ENCODE measurements around the gene KAT5. TPM values are rescaled to one million over a fixed set of nuclear protein-coding genes. Genes with fewer than 3 reads are reported as not detected.
A peak's percentile ranks its signal among the peaks of the same experiment; 100 is the strongest.

The KAT5 gene
- total and polyA plus RNA-seq, 2 of the 13 experiments (the other 11 are each of a cell fraction or from before 2014, with no cell fraction given) = 35.2 to 48.3 TPM

DNA sequence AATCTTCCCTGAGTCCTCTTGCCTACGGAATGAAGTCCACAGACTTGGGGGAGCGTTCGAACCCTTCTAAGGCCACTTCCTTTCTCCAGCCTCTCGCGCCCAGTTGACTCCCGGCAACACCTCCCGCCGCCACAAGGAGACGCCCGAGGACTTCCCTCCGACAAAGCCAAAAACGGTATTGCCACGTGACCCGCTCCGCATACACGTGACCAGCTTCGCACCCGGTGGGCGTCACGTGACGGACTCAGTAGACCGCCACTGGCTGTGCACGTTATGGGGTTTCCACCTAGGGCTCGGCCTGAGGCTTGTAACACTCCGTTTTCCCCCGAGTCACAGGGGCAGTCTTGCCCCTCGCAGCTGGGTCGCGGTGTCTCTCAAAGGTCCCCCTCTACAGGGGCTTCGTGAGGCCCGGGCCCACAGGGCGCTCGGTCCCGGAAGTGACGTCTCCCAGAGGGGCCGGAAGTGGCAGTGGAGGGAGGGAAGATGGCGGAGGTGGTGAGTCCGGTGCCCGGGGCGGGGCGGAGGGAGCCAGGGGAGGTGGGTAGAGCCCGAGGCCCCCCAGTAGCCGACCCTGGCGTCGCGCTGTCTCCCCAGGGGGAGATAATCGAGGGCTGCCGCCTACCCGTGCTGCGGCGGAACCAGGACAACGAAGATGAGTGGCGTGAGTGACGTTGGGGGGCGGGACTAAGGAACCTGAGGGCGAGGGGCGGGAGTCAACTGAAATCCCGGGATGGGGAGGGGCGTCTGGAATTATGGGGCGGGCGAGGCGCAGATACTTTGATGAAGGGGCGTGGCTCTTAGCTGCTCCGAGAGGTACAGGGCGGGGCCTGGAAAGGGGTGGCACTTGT is at the start of gene KAT5 (continued):
- no peak for TF ChIP-seq CEBPZ (IDR thresholded peaks at IDR 0.05; ENCODE audit: low read length)
- no peak for TF ChIP-seq FOXM1 (CRISPR knock-in tag; IDR thresholded peaks at IDR 0.05)
- TF ChIP-seq, protein P1, sequence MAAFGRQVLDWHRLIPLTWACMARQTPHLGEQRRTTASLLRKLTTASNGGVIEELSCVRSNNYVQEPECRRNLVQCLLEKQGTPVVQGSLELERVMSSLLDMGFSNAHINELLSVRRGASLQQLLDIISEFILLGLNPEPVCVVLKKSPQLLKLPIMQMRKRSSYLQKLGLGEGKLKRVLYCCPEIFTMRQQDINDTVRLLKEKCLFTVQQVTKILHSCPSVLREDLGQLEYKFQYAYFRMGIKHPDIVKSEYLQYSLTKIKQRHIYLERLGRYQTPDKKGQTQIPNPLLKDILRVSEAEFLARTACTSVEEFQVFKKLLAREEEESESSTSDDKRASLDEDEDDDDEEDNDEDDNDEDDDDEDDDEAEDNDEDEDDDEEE (CRISPR knock-in tag; IDR thresholded peaks at IDR 0.05) = peak; percentile 71; the same call in 1 of the 2 replicates
- TF ChIP-seq ZBTB7A (CRISPR knock-in tag; IDR thresholded peaks at IDR 0.05) = peak; percentile 76; the same call in 1 of the 2 replicates
- TF ChIP-seq ZNF12 (CRISPR knock-in tag; IDR thresholded peaks at IDR 0.05) = peak; percentile 71; the same call in 1 of the 2 replicates
- peak; percentile 85 for TF ChIP-seq AGO1 (IDR thresholded peaks at IDR 0.05; ENCODE audit: low read depth, low read length, poor library complexity, severe bottlenecking)
- TF ChIP-seq ZBTB1 (CRISPR knock-in tag; IDR thresholded peaks at IDR 0.05; ENCODE audit: borderline replicate concordance) = no peak
- TF ChIP-seq SNRNP70 (IDR thresholded peaks at IDR 0.05; ENCODE audit: low read depth, low read length) = no peak
- no peak for TF ChIP-seq RCOR2 (CRISPR knock-in tag; IDR thresholded peaks at IDR 0.05)
- TF ChIP-seq, protein P2, sequence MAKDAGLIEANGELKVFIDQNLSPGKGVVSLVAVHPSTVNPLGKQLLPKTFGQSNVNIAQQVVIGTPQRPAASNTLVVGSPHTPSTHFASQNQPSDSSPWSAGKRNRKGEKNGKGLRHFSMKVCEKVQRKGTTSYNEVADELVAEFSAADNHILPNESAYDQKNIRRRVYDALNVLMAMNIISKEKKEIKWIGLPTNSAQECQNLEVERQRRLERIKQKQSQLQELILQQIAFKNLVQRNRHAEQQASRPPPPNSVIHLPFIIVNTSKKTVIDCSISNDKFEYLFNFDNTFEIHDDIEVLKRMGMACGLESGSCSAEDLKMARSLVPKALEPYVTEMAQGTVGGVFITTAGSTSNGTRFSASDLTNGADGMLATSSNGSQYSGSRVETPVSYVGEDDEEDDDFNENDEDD (CRISPR knock-in tag; IDR thresholded peaks at IDR 0.05; ENCODE audit: borderline replicate concordance) = peak; percentile 95
- TF ChIP-seq, protein P3, sequence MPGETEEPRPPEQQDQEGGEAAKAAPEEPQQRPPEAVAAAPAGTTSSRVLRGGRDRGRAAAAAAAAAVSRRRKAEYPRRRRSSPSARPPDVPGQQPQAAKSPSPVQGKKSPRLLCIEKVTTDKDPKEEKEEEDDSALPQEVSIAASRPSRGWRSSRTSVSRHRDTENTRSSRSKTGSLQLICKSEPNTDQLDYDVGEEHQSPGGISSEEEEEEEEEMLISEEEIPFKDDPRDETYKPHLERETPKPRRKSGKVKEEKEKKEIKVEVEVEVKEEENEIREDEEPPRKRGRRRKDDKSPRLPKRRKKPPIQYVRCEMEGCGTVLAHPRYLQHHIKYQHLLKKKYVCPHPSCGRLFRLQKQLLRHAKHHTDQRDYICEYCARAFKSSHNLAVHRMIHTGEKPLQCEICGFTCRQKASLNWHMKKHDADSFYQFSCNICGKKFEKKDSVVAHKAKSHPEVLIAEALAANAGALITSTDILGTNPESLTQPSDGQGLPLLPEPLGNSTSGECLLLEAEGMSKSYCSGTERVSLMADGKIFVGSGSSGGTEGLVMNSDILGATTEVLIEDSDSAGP (CRISPR knock-in tag; IDR thresholded peaks at IDR 0.05; ENCODE audit: borderline replicate concordance) = peak; percentile 88; the same call in 1 of the 2 replicates
- TF ChIP-seq XRCC5 (optimal IDR thresholded peaks at IDR 0.05; ENCODE audit: low read length) = peak; percentile 50
- TF ChIP-seq ZNF564 (CRISPR knock-in tag; IDR thresholded peaks at IDR 0.05) = peak; percentile 92
- TF ChIP-seq ZNF660 (CRISPR knock-in tag; IDR thresholded peaks at IDR 0.05; ENCODE audit: borderline replicate concordance, low read depth) = peak; percentile 92; the same call in 1 of the 2 replicates
- TF ChIP-seq ZNF382 (CRISPR knock-in tag; IDR thresholded peaks at IDR 0.05; ENCODE audit: borderline replicate concordance) = no peak
- peak; percentile 93; the same call in 1 of the 2 replicates for TF ChIP-seq TRAFD1 (CRISPR knock-in tag; IDR thresholded peaks at IDR 0.05; ENCODE audit: borderline replicate concordance)
- no peak for TF ChIP-seq JDP2 (CRISPR knock-in tag; IDR thresholded peaks at IDR 0.05; ENCODE audit: borderline replicate concordance)
- TF ChIP-seq HIVEP1 (CRISPR knock-in tag; IDR thresholded peaks at IDR 0.05) = peak; percentile 96
- no peak for TF ChIP-seq ZFP36L2 (CRISPR knock-in tag; IDR thresholded peaks at IDR 0.05)
- 0 out of 2 replicates have a peak, but pooled peaks have one; percentile 21 for TF ChIP-seq ZNF652 (CRISPR knock-in tag; IDR thresholded peaks at IDR 0.05; ENCODE audit: borderline replicate concordance, low read depth)
